Neural crest cell (in vitro differentiated cells): Measurements from ENCODE around the gene GRM4. TPM values are rescaled to one million over a fixed set of nuclear protein-coding genes. Genes with fewer than 3 reads are reported as not detected.
A peak's percentile ranks its signal among the peaks of the same experiment; 100 is the strongest.

Experiments used
- DNase-seq: peaks from one replicate; pipeline ENCODE4 v3.0.0; 2021; ENCODE audit warnings: low read depth, mixed read lengths, low spot score
- H3K27ac Mint-ChIP-seq: one replicate; pipeline ENCODE4 v1.8.0; 2021; ENCODE audit warnings: mild to moderate bottlenecking, mixed read lengths; ENCODE audit not compliant: unreplicated experiment
- H3K27me3 Mint-ChIP-seq: 2 replicates; pipeline ENCODE4 v1.8.0; 2021; ENCODE audit warnings: low read depth, mild to moderate bottlenecking, mixed read lengths
- H3K36me3 Mint-ChIP-seq: 2 replicates; pipeline ENCODE4 v1.8.0; 2021; ENCODE audit warnings: low read depth, mild to moderate bottlenecking, mixed read lengths
- H3K4me1 Mint-ChIP-seq: 2 replicates; pipeline ENCODE4 v1.8.0; 2021; ENCODE audit warnings: mixed read lengths
- H3K4me3 Mint-ChIP-seq: one replicate; pipeline ENCODE4 v1.8.0; 2021; ENCODE audit warnings: mild to moderate bottlenecking, mixed read lengths
- H3K9me3 Mint-ChIP-seq: 2 replicates; pipeline ENCODE4 v1.8.0; 2021; ENCODE audit warnings: mixed read lengths
- total RNA-seq: library from RNA; stranded (reverse); gene quantifications from 2 replicates; pipeline ENCODE4 v1.2.1, GENCODE V29; 2021
- TF ChIP-seq, protein P1 (sequence below): fragments of 200-600 bp; sonication (generic); conservative IDR thresholded peaks from 2 replicates; pipeline ENCODE4 v1.5.0; 2021; ENCODE audit warnings: antibody characterized with exemption, mild to moderate bottlenecking

GRM4 gene
- total RNA-seq, 1 donor from 2014 or later, result not detected

DNA sequence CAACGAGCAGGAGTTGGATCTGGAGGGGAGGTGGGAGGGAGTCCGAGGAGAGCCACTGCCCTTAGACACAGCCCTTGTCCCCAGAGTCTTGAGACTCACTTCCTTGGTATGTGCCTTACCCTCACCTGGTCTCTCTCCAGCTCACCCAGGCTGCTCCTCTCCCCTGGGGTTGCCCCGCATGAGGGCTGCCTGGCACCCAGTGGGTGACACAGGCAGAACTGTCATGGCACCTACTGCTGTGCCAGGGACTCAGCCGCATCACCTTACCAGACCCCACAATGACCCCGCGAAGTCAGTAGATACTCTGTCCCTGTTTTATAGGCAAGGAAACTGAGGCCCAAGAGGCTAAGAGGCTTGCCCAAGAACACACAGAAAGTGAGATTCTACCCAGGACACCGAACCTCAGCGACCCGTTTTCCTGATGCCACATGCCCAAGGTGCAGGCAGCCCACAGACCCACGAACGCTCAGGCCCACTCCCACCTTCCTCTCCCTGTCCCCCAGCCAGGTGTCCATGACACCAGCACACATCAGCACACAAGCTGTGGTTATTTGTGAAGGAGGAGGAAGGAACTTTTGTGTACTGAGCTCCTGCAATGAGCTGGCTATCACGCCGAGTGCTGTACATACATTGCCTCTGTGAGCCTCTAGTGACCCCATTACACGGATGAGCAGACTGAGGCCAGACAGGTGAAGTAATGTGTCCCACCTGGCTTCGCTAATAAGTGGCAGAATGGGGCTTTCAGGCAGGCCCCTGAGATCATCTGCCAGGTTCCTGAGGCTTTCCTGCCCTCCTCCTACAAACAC is 168.1 kb downstream of the GRM4 start:
- Mint-ChIP-seq H3K9me3 (no peaks in the 10 kb centered on the region), H3K4me3 (no peak overlapping the region), H3K36me3 (no peaks in the 10 kb centered on the region), H3K4me1 (no peaks in the 10 kb centered on the region), H3K27ac (peak overlapping the region; percentile 35), H3K27me3 (peaks cover 36% of the 10 kb centered on the region)
- TF ChIP-seq, protein P1, sequence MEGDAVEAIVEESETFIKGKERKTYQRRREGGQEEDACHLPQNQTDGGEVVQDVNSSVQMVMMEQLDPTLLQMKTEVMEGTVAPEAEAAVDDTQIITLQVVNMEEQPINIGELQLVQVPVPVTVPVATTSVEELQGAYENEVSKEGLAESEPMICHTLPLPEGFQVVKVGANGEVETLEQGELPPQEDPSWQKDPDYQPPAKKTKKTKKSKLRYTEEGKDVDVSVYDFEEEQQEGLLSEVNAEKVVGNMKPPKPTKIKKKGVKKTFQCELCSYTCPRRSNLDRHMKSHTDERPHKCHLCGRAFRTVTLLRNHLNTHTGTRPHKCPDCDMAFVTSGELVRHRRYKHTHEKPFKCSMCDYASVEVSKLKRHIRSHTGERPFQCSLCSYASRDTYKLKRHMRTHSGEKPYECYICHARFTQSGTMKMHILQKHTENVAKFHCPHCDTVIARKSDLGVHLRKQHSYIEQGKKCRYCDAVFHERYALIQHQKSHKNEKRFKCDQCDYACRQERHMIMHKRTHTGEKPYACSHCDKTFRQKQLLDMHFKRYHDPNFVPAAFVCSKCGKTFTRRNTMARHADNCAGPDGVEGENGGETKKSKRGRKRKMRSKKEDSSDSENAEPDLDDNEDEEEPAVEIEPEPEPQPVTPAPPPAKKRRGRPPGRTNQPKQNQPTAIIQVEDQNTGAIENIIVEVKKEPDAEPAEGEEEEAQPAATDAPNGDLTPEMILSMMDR, result no peak
- DNase-seq, result no peak

DNA sequence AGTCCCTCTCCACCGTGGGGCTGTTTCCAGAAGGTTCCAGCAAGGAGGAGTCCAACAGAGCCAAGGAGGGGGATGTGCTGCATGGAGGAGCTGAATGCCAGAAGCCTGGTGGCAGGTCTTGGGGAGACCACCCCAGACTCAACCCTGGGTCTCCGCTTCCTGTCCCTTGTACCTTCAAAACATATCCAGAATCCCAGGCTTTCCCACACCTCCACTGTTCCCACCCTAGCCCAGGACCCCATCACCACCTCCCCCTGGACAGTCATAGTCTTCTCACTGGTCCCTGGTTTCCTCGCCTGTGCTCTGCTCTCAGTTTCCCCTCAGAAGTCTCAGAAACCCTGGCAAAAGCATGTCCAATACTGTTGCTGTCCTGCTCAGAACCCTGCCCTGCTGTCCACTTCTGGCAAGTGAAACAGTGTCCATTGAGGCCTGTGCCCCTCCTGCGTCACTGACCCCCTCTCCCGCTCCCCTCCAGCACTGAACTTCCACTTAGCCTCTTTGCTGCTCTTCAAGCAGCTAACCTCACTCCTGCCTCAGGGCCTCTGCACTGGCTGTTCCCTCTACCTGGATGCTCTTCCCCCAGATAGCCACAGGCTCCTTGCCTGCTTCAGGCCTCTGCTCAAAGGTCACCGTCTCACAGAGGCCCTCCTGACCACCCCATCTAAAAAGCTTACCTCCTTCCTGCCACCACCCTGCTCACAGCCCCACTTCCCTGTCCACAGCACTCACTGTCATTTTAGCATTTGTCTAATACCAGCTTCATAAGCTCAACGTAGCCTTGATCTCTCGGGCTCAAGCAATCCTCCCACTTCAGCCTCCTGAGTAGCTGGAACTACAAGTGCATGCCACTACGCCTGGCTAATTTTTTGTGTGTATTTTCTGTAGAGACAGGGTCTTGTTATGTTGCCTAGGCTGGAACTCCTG is 169.2 kb downstream of the GRM4 start:
- Mint-ChIP-seq H3K27ac (no peak overlapping the region), H3K36me3 (no peaks in the 10 kb centered on the region), H3K27me3 (peaks cover 44% of the 10 kb centered on the region), H3K9me3 (peaks cover 2% of the 10 kb centered on the region), H3K4me1 (no peaks in the 10 kb centered on the region), H3K4me3 (no peak overlapping the region)
- DNase-seq, result no peak
- TF ChIP-seq, protein P1, result no peak

DNA sequence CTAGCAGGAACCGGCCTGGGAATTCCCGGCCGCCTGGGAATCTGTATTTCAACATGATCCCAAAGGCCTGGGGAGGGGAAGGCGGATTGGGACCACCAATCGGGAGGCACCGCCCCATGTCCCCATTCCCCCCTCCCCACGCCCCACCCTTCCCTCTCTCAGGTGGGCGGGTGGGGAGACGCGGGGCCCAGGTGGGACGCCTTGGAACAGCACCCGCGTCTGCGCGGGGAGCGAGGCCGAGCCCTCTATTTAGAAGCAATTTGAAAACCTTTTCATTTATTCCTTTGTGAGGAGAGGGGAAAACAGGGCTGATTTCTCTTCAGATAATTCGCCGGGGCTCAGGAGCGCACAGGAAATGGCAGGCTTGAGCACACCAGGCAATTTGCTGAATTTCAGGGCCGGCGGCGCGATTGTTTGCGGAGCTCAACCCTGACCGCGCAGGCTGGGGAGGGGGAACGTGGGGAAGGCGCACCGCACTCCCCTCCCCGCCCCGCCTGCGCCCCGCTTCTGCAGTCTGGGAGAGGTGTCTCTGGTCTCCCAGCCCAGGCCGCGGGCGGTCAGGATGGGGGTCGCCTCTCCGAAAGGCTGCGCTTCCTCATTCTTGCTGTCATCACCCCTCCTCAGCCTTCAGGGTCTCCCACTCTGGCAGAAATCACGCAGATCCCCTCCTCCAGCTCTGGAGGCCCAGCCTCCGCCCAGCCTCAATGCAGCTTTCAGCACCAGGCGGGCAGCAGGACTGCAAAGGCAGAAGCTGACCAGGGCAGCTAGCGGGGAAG is 170.0 kb downstream of the GRM4 start:
- TF ChIP-seq, protein P1, result no peak
- DNase-seq, result no peak
- Mint-ChIP-seq H3K27ac (no peak overlapping the region), H3K27me3 (peaks cover 50% of the 10 kb centered on the region), H3K4me3 (no peak overlapping the region), H3K4me1 (no peaks in the 10 kb centered on the region), H3K36me3 (no peaks in the 10 kb centered on the region), H3K9me3 (peaks cover 5% of the 10 kb centered on the region)

DNA sequence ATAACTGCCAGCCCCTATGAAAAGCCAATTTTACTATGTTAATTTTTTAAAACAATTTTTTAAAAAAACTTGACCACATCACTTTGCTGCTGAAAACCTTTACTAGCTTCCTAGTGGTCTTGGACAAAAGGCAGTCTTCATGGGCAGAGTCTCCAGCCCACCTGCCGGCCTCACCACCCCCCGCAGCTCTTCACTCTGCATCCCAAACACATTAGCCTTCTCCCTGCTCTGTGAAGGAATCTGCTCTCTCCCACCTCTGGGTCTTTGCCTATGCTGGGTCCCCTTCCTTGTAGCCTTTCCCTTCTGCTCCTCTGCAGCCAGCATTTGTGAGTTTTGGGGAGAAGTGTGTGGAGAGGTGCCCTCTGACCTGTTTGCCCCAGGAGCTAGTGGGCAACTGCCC is 171.4 kb downstream of the GRM4 start:
- Mint-ChIP-seq H3K27me3 (peaks cover 64% of the 10 kb centered on the region), H3K27ac (no peak overlapping the region), H3K36me3 (no peaks in the 10 kb centered on the region), H3K4me3 (no peak overlapping the region), H3K4me1 (no peaks in the 10 kb centered on the region), H3K9me3 (peaks cover 5% of the 10 kb centered on the region)
- TF ChIP-seq, protein P1, result no peak
- DNase-seq, result no peak

DNA sequence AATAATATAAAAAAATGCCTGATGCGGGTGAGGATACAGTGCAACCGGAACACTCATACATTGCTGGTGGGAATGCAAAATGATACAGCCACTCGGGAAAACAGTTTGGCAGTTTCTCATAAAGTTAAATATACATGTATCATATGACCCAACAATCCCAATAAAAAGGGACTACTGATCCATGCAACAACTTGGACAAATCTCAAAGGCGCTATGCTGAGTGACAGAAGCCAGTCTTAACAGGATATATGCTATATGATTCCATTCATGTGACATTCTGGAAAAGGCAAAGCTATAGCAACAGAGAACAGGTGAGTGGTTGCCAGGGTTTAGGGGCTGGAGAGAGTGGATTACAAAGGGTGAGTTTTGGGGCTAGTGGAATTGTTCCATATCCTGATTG is 171.9 kb downstream of the GRM4 start:
- H3K27me3 Mint-ChIP-seq, result peaks cover 68% of the 10 kb centered on the region
- H3K36me3 Mint-ChIP-seq, result no peaks in the 10 kb centered on the region
- TF ChIP-seq, protein P1, result no peak
- no peak for DNase-seq
- no peak overlapping the region for H3K4me3 Mint-ChIP-seq
- H3K27ac Mint-ChIP-seq, result no peak overlapping the region
- no peaks in the 10 kb centered on the region for H3K4me1 Mint-ChIP-seq
- peaks cover 5% of the 10 kb centered on the region for H3K9me3 Mint-ChIP-seq
